HG02678 (cell line): ENCODE data around the gene ANKRD18B.
"Not testable (repeated sequence)": the region's sequence is repeated elsewhere in the genome, so short reads cannot be mapped to it uniquely, and the experiment has no call there.

Experiments used
- ATAC-seq: cut with Tn5 transposase; IDR thresholded peaks from one replicate; pipeline ENCODE4 v1.9.1; 2021; ENCODE audit warnings: mild to moderate bottlenecking, moderate library complexity; ENCODE audit not compliant: unreplicated experiment

The ANKRD18B gene

DNA sequence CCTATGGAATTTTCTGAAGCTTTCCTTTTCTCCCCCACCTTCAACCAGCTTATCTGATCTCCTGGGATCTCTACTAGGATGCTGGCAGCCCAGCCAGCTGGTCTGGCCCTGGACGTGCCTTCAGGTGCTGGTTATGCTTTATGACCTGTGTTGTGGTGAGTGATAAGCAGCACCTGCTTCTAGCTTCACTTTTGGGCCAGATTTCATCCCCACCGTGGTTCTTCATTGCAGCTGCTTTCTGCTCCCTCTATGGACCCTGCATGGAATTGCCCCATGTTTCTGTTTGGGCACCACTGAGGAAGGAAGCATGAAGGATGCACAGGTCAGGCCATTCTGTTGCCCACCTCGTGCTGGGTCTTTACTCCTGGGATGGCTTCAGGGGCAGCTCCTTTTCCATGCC is 80.2 kb downstream of the ANKRD18B start:
- not testable (repeated sequence) for ATAC-seq

DNA sequence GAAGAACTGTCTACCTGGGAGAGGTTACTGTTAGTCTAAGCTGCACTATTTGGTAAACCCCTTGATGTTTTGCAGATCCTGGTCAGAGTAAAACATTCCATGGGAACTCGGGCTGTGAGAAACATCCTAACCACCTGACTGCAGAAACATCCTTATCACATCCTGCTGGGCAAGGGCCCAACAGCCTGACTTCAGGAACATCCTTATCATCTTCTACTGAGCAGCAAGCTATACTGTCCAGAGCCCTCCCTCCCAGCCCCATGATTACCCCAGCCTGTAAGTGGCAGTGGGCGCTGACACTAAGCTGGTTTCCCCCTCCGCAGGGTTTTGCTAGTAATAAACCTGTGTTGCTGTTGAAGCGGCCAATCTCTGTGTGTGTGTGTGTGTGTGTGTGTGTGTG is 80.9 kb downstream of the ANKRD18B start:
- not testable (repeated sequence) for ATAC-seq

DNA sequence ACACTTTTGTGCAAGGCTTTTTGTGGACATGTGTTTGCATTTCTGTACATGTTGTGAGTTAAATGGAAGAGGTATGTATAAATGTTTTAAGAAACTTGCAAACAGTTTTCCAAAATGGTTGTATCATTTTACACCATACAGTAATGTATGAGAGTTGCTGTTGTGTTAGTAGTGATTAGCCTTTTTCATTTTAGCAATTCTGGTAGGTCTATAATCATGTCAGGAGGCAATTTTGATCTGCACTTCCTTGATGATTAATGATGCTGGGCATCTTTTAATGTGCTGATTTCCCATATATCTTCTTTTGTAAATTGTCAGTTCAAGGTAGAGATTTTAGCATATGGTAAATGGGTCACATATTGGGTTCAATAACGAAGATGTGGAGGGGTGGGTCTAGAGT is 87.3 kb downstream of the ANKRD18B start:
- no peak for ATAC-seq

DNA sequence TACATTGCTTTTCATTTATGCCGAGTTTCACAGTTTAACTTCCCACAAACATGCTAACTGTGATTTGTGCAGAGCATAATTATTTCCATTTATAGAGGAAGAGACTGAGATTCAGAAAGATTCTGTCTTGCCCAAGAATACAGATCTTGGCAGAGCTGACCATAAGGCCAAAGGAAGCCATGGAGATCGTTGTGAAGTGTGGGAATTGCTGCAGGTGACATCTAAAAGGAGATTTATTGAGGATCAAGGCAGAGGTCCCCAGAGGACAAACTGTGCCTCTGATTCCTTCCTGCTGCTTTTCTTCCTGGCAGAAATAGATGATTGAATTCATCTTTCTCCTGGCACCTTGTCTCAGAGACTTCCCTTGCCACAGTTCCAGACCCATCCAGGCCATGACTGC is 88.4 kb downstream of the ANKRD18B start:
- not testable (repeated sequence) for ATAC-seq

DNA sequence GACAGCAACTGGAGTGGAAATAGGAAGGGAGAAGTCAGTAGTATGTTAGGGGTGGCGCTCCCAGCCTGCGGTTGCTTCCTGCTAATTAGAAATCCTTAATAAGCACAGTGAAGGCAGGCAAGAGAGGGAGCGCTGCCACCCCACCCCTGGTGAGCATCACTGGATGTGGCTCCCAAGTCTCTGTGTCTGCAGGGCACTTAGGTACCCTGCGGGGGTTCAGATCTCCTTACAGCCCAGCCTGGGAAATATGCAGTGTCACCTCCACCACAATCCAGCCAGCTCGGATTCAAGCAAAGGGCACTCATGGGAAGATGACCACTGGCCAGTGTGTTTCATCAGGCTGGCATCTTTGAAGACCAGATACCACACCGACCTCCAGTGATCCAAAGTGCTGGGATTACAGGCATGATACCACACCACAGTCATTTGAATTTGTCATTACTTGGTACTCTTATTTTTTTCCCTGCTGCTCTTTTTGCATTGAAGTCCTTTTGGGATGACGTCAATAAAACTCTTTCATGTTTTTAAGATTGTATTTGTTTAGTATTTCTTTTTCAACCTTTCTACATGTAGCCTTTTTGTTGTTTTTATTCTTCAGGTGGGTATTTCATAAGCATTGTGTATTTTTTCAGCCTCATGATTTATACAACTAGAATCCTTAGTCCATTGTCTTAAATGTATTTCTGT is 90.1 kb downstream of the ANKRD18B start:
- no peak for ATAC-seq

DNA sequence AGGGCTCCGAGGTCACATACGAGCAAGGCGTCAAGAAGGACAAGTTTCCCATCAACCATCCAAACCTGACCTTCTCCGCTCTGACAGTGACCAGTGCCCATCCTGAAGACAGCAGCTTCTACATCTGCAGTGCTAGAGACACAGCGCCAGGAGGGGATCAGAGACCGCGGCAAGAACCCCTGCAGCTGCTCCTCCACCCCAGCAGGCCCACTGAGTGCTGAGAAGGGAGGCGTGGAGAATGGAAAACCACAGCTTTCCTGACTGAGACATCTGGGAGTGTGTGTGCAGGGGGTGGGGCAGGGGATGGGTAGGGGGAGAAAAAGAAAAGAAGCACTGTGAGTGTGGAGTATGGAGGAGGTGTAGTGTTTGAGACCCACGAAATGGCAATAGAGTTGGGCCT is 94.3 kb downstream of the ANKRD18B start:
- not testable (repeated sequence) for ATAC-seq

DNA sequence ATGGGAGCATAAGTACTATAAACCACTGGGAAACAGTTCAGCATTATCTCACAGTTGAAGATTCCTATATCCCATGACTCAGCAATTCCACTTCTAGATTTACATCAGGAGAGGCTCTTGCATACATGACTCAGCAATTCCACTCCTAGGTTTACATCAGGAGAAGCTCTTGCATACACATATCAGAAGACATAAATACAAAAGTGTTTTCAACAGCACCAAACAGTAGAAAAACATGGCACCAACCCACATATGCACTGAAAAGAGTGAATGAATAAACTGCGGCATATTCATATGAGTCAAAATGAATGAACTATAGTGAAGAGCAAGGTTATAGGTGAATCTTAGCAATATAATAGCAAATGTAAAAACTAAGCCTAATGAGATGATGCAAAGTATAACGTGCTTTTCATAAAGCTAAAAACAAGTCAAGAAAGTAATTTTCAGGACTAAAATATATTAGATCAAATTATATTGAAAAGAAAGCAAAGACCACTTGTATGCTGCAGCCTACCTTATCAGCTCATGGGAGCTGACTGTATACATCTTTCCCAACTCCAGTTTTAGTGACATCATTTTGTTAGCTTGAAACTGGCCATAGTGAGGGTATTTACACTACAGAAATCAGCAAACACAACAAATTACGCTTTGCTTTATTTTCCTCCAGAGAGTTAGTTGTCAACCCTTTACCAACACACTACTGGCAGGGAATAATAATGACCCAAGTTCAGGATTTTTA is 95.8 kb downstream of the ANKRD18B start:
- ATAC-seq: no peak

DNA sequence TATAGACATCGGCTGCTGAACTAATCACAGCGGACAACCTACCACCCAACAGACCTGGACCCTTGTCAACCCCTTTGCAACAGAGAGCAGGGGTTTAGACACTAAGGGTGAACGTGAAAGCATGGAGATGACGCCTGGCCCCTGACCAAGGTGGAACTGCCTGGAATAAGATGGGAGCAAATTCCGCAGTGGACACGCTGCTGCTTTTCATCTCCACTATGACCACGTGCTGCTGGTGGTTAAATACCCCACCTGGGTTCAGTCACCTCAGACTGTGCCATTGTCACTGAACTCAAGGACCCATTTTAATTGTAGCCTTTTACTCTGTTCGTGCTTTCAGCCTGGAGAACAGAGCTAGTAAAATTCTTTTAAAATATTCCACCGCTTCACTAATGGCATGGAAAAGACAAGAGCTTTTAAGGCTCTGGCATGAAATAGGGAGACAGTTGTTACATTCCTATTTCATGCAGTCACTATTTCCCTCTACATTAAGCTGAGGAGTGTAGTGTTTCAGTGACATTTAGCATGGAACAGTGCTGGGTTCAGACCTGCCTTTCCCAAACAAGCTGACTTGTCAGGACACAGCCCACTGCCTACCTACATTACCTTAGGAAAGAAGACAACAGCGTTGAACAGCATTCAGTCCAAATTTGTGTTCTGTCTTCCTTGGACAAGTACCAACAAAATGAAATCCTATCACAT is 96.8 kb downstream of the ANKRD18B start:
- ATAC-seq: no peak
